ENCODE results near the gene ACOX1.
"Not testable (repeated sequence)": the region's sequence is repeated elsewhere in the genome, so short reads cannot be mapped to it uniquely, and the experiment has no call there.

Gene ACOX1

DNA sequence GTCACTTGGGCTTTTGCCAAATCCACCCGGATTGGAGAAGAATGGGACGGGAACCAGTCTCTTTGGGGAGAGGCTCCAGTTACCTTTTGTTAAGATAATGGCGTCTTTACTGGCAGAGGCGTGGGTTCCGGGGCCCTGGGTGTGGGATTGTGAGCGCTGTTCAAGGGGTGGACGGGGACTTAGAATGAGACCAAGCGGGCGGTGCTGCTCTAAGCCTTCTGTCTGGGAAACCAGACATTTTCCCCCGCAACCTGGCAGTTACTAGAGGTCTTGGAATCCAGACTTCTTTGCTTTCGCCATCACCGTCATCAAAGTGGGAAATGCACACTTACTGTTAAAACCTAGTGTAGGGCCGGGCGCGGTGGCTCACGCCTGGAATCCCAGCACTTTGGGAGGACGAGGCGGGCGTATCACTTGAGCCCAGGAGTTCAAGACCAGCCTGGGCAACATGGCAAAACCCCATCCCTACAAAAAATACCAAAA is 780 bp upstream of the ACOX1 start:
- no peak for DNase-seq

DNA sequence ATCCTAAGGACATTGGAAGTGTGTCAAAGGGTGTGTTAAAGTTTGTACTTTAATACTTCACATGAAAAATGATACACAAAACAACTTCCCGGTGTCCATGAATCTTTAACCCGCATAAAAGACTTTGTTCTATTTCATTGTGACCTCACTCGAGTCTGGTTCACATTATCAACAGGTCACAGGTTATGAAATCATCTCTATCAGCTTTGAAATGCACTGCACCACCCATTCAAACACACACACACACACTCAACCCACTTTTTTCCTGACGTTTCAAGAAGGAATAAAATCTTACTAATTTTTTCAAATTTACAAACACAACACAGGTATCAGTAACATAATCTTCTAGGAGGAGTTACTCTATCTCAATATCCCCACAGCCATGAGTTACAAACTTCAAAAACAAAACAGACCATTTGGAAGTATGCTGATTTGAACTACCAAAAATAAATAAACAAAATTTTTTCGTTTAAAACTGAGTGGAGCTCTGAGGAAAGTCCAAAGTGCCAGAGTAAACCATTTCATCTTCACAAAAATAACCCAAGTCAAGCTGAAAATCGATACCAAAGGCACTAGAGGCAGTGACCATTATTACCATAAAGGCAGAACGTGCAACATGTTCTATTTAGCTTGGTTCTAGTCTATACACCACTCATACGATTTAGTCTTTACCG is 2.7 kb downstream of the ACOX1 start:
- DNase-seq, result no peak

DNA sequence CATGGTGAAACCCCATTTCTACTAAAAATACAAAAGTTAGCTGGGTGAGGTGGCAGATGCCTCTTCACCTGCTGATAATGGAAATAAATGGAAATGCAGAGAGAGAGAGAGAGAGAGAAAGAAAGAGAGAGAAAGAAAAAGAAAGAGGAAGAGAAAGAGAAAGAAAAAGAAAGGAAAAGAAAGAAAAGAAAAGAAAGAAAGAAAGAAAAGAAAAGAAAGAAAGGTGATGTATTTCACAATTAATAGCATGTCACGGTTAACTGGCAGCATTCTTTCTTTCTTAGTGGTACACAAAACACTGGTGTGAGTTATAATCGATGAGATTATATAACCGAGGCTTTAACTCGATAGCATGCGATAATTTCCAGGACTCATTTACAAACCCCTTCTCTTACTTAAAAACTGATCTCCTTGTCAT is 3.2 kb downstream of the ACOX1 start:
- DNase-seq, result no peak

DNA sequence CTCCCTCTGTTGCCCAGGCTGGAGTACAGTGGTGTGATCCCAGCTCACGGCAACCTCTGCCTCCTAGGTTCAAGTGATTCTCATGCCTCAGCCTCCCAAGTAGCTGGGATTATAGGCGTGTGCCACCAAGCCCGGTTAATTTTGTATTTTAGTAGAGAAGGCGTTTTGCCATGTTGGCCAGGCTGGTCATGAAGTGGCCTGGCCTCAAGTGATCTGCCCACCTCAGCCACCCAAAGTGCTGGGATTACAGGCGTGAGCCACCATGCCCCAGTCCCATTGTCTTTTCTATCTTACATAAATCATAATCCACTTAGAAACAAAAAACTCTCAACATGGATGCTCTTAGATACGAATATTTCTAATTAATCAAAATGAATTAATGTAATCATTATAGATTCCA is 3.8 kb downstream of the ACOX1 start:
- DNase-seq, result not testable (repeated sequence)

DNA sequence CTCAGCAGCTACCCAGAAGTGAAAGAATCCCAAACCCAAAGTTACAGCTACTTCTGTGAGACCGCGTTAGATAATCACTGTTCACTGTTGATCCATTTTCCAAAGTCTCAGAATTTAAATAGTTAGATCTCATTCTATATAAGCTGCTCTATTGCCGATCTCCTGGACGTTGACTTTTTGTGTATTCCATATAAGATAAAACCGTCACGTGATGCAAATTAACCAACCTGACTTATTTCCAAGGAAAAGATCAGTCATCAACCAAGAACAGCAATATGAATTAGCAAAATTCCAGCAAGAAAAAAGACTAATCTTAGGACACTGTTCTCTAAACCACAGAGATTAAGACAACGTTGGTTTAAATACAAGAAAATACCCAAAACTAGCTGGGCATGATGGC is 8.3 kb downstream of the ACOX1 start:
- no peak for DNase-seq

DNA sequence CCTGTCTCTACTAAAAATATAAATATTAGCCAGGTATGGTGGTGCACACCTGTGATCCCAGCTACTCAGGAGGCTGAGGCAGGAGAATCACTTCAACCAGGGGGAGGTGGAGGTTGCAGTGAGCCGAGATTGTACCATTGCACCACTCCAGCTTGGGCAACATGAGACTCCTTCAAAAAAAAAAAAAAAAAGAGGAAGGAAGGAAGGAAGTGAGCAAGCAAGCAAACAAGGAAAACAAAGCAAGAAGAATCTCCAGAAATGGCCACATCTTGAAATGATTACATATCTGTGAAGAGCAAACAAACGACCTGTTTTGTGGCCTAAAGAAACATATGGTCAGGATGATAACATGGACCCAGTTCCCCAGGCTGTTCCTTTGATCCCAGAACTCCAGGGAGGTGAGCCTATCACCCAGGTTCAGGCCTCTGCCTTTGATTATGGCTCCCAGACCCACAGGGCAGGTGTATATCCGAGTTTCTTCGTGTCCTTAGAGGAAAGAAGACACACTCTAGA is 8.9 kb downstream of the ACOX1 start:
- no peak for DNase-seq

DNA sequence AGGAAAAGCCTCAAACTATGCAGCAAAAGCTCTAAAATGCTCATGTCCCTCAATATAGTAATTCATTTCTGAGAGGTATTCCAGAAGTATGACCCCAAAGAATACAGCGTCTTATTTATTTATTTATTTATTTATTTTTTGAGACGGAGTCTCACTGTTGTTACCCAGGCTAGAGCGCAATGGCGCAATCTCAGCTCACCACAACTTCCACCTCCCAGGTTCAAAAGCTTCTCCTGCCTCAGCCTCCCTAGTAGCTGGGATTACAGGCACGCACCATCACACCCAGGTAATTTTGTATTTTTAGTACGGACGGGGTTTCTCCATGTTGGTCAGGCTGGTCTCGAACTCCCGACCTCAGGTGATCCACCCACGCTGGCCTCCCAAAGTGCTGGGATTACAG is 9.9 kb downstream of the ACOX1 start:
- not testable (repeated sequence) for DNase-seq

DNA sequence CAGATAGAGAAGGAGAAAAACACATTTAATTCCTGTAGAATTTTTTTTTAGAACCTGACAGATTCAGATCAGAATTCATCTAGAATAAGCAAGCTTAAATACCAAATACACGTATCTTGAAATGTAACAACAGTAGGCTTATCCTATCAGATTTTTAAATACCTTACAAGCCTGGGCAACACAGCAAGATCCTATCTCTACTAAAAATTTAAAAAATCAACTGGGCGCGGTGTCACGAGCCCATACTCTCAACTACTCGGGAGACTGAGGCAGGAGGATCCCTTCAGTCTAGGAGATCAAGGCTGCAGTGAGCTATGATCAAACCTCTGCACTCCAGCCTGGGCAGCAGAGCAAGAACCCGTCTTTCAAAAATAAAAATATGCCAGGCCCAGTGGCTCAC is 13.5 kb downstream of the ACOX1 start:
- DNase-seq, result no peak

DNA sequence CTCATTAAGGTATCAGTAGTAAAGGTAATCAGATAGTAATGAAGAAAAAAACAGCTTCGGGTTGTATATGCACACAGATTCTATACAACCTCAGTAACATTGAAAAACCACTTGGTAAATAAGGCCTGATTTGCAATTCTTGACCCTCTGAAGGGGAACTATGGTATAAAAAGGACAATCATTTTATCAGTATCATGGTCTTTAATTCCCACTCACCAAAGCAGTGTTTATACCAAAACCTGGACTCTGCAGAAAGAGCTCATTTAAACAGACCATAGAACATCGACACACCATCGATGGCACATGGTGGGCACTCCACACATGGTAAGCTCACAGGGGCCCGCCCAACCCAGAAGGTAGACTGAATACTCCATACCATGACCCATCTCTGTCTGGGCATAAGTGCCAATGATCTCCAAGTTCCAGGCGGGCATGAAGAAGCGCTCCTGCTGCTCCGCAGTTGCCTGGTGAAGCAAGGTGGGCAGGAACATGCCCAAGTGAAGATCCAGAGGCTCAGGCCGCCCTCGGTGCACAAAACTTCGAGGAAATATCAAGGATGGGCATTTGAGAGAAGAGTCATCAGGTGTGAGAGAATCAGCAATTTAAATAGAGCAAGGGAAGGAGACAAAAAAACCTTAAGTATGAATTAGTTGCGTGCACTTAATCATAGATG is 19.0 kb downstream of the ACOX1 start:
- DNase-seq, result no peak

DNA sequence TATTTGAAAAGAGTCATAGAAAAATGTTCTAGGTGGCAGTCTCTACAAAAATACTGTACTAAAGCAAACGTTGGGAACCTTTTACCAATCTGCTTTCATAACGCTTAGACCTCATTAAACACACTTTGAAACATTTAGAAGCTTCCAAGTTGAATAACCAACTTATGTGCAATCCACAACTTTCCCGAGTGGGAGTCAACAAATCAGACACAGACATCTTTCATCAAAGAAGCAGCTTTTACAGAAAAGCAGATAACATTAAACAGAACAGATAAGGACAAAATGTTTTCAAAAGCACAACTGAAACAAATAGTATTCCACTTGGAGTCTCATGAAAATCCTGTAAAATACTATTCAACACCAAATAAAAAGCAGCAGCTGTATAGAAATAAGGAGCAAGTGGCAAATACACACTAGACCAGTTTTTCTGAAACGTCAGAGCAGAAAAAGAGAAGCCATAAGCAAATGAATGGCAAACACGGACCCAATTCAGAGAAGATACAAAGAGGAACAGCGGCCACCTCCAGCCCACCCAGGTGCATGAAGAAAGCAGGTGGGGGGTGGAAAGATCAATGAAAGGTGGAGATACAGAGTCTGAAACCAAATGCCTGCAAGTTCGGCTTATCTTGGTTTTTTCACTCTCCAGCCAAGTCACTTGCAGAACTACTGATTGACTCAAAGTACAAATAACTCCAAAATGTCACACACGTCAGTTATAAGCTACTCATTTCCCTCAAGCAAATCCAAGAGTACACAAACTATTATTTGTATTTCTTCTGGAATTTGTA is 19.7 kb downstream of the ACOX1 start:
- DNase-seq, result no peak

DNA sequence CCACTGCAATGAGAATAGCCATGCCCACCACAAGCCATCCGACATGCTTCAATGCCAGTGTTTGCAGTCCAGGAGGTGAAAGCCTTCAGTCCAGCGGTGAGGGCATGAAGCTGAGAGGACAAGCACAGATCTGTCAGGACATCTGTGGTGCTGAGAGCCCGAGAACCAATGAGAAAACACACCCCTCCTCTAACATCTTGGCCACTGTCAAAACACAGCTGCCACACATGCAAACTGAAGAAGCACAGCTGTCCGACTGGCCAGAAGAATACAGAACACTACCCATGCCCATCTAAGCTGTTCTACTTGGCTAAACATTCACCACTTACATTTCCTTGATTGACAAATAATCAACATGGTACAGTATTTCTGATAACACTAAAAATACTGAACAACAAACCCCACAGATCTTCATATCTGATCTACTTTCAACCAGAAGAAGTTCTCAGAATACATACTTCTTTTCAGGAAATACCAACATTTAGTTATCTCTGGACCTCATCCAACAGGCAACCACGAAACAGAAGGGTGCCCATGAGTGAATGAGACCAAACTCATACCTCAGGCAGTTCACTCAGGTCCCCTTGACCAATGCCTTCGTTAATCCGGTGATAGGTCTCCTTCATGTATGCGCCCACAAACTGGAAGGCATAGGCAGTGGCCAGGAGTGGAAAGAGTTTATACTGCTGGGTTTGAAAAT is 28.0 kb downstream of the ACOX1 start:
- no peak for DNase-seq

DNA sequence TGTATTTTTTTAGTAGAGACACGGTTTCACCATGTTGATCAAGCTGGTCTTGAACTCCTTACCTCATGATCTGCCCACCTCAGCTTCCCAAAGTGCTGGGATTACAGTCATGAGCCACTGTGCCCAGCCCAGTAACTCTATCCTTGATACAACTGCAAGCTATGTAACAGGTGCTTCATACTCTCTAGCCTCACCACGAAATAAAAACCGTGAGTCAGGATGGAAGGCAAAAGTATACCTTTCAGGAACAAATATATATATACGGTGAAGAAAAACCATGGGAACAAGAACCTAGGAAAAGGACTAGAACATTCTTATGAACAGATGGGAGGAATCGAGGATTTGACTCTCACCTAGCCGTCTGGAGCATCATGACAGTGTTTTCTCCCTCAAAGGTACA is 28.5 kb downstream of the ACOX1 start:
- DNase-seq, result no peak

DNA sequence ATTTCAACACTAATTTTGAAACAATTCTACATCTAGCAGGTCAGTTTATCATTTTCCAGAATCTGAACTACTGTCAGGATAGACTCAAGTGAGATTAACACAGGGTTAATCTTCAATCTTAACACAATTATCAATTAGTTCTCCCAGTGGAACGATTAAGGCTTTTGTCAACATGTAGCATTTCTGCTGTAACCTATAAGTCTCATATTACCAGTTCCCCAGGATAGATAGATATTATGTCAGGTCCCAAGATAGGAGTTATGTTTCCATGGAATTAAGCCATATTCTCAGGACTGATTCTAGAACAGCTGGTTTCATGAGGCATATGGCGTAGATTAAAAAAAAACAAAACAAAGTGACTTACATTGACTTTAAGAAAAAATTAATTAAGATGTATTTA is 33.8 kb downstream of the ACOX1 start:
- DNase-seq, result no peak

DNA sequence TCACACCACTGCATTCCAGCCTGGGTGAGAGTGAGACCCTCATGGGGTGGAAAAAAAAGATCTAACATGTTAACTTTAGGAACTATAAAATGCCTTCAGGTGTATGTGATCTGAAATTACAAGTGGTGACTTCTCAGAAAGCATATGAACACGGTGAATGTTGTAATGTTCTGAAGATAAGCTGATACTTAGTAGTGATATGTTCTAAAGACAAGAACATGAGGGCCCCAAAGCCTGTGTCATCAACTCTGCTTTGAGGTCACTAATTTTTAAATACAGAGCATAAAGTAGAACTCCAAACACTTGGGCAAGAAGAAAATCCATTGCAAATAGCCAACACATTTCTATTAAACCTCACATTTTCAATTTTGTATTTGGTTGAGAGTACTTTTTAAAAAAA is 35.5 kb downstream of the ACOX1 start:
- no peak for DNase-seq

DNA sequence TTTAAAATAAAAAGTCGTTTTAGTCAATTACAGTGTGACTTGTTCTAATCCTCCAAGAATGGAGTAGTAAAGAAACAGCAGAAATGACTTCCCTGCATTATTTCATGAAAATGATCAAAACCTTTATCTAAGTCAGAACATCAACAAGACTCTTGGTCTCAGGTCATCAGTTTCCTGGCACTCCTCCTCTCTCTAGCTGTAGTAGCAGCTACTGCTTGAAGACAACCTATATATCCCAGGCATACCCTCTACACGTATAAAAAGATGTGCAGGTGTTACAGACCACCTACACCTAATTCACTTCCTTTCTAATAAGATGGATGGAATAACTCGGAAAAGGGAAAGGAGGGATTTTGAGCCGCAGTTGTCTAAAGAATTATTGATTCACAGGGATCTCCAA is 36.5 kb downstream of the ACOX1 start:
- DNase-seq, result no peak

DNA sequence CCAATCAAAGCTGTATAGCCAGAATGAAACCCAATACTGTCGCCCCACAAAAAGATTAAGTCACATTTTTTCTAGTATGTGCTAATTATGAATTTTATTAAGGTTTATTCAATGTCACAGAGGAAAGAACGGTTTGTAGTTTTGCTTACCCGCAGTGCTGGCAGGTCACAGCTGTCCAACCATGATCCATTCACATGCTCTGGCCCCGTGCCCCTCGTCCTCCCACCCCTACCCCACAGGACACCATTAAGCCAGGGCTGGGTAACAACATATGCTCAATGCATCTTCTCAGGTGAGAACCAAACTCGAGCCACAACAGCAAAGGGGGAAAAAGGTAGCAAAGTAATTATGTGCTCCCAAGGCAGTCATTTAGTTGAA is 37.5 kb downstream of the ACOX1 start:
- DNase-seq, result no peak

DNA sequence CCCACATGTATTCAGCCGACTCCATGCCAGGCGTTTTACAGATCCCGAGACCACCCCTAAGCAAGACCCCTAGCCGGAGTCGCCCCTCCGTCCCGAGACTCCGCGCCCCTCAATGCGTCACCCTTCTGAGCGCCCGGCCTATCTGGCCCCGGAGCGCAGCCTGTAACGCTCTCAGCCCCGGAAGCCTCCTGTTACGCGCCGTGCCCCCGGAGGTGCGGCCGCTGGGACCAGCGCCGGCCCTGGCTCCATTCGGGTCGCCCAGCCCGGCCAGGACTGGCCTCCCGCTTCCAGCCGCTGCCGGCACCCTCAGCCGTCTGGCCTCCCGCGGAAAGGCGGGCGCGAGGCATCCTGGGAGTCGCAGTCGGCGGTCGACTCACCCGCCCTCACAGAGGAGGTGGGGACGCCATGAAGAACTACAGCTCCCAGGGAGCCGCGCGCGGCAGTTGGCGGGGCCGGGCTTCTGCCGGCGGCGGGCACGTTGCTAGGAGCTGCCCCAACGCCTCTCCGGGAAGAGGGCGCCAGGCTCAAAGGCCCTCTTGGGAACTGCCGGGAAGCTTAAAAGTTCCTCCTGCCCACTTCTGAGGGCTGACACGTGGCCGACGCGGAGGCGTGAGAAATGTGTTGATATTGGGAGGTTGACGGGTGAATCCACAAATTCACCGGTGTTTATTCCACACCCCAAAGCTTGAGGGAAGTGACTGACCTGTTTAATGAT is 38.1 kb downstream of the ACOX1 start, which contains the start of gene FBF1:
Gene FBF1 (minus strand): TSS at position 316 of the 715 bp plus-strand sequence. CDS start 2,893 bp downstream, outside the sequence.
- peak; percentile 81 for DNase-seq

DNA sequence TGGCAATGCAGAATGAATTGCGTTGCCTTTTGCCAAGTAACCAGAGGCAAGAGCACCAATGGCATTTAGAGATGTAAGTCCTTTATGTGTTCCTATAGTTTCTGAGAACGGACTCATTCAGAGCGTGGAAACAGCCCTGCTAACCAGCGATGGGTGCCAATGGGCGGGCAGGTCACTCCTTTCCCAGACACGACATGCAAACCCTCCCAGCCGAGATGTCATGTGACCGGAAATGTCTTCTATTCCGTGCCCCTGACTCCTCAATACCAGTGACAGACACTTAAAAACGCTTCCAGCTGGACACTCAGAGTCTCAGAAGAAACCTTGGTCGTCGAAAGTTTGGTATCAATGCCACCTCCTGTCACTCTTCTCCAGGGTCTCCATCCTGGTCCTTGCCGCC is 41.3 kb downstream of the ACOX1 start:
- DNase-seq, result no peak

DNA sequence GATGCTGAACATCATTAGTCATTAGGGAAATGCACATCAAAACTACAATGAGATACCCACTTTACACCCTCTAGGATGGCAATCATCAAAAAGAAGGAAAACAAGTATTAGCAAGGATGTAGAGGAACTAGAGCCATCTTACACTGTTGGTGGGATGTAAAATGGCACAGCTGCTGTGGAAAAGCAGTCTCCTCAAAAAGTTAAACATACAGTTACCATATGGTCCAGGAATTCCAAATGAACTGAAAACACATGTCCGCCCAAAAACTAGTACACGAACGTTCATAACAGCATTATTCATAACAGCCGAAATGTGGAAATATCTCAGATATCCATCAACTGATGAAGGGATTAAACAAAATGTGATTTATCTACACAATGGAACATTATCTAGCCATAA is 45.2 kb downstream of the ACOX1 start:
- DNase-seq, result no peak

DNA sequence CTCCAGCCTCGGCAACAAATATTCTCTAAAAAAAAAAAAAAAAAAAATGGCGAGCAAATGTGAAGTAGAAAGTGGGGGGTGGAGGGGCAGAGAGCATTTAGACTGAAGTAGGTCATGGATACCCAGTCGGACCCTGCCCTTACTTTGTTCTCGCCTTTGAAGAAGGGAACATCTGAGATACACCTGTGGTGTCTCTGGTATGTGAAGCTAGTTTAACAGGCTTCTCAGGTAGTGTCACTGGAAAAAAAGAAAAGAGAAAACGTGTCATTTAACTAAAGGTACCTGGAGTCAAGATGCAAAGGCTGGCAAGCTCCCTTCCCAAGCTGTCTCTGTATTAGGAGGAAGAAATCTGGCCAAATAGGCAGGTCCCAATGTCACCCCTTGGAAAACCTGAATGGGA is 46.1 kb downstream of the ACOX1 start:
- DNase-seq, result no peak

DNA sequence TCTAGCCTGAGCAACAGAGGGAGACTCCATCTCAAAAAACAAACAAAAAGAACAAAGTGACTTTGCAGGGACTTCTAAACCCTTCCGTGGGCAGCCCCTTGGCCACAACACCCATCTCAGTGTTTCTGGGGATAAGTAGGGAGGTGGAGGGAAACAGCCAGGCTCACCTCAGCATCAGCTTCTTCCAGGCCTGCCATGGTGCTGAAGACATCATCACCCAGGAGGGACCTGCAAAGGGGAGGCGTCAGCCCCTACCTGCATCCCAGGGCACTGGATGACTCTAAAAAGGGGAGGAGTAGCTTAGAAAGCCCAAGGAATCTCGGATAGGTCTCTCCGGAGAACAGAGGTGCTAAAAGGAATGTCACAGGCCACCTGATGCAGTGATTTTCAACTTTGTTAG is 47.9 kb downstream of the ACOX1 start:
- DNase-seq, result no peak

DNA sequence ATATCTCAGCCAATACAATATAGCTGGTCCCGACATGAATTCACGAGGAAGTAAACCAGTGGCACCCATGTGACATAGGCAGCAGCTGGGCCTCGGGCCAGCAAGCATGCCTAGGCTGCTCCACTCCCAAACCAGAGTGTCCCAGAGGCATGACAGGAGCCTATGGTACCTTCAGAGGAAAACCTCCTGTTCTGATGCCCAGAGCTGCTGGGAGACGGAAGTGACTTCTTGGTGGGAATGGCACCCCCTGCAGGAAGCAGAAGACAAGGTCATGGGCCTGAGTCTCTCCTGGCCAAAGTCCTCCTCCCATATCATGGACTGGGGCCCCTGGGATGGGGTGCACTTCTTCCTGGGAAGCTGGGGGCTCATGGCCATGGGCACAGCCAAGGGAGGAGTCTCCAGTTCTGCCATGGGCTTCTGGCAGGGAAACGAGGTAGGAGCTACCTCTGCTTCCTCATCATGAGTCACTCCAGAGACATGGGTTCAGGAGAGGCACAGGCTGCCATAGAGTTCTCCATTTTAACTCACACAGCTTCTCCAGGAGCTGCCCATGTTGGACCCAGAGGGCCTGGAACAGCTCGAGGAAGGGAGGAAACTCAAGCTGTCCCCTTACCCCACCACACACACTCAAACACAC is 51.6 kb downstream of the ACOX1 start:
- no peak for DNase-seq
